ENCODE data around the gene FAM229B. TPM values are rescaled to one million over a fixed set of nuclear protein-coding genes. Genes with fewer than 3 reads are reported as not detected.

Gene FAM229B
- total RNA-seq, 2 donors from 2014 or later: 21.0 to 24.3 TPM

- Histone ChIP-seq H3K9ac (ENCODE audit: extremely low read depth, low read length, poor library complexity, severe bottlenecking) (no peak overlapping the region), H3K27me3 (ENCODE audit: control insufficient read depth, insufficient read depth, low read length, poor library complexity, severe bottlenecking) (peaks cover 78% of the 10 kb centered on the region), H3K9me3 (ENCODE audit: control insufficient read depth, low read length) (no peaks in the 10 kb centered on the region), H3K36me3 (ENCODE audit: control insufficient read depth, insufficient read depth, low read length) (no peaks in the 10 kb centered on the region), H3K27ac (ENCODE audit: low read depth, low read length) (no peak overlapping the region), H3K4me1 (ENCODE audit: control insufficient read depth, insufficient read depth, low read length) (peaks cover 3% of the 10 kb centered on the region), H3K4me3 (ENCODE audit: low read length) (no peak overlapping the region)
- no peak overlapping the region for H3K27ac Mint-ChIP-seq
- no peak for TF ChIP-seq CTCF (conservative IDR thresholded peaks at IDR 0.05)
- H3K36me3 Mint-ChIP-seq (ENCODE audit: low read depth): no peaks in the 10 kb centered on the region
- H3K4me3 Mint-ChIP-seq: no peak overlapping the region
- no peaks in the 10 kb centered on the region for H3K4me1 Mint-ChIP-seq
- H3K27me3 Mint-ChIP-seq (ENCODE audit: insufficient read depth): peaks cover 14% of the 10 kb centered on the region
- no peaks in the 10 kb centered on the region for H3K9me3 Mint-ChIP-seq
- no peak for DNase-seq
- 92 to 93% methylated on average over 2 to 3 of the region's 3 CpGs for WGBS, 2 experiments (ENCODE audit: insufficient coverage in 1 of 2, insufficient read length in 1 of 2)
Observed at GRCh38 chr6:112062966-112063365, 24.4 kb upstream of the FAM229B start.

GRCh38 chr6:112065426-112065986, 21.9 kb upstream of the FAM229B start:
- Histone ChIP-seq H3K36me3 (ENCODE audit: control insufficient read depth, insufficient read depth, low read length) (peaks cover 17% of the 10 kb centered on the region), H3K9ac (ENCODE audit: extremely low read depth, low read length, poor library complexity, severe bottlenecking) (no peak overlapping the region), H3K9me3 (ENCODE audit: control insufficient read depth, low read length) (no peaks in the 10 kb centered on the region), H3K4me3 (ENCODE audit: low read length) (no peak overlapping the region), H3K4me1 (ENCODE audit: control insufficient read depth, insufficient read depth, low read length) (peaks cover 3% of the 10 kb centered on the region), H3K27ac (ENCODE audit: low read depth, low read length) (no peak overlapping the region), H3K27me3 (ENCODE audit: control insufficient read depth, insufficient read depth, low read length, poor library complexity, severe bottlenecking) (peaks cover 53% of the 10 kb centered on the region)
- 90 to 100% methylated on average over 1 to 6 of the region's 6 CpGs for WGBS, 2 experiments (ENCODE audit: insufficient coverage in 1 of 2, insufficient read length in 1 of 2)
- H3K4me3 Mint-ChIP-seq: no peak overlapping the region
- no peak for DNase-seq
- no peaks in the 10 kb centered on the region for H3K4me1 Mint-ChIP-seq
- H3K36me3 Mint-ChIP-seq (ENCODE audit: low read depth): peaks cover 6% of the 10 kb centered on the region
- no peak overlapping the region for H3K27ac Mint-ChIP-seq
- no peak for TF ChIP-seq CTCF (conservative IDR thresholded peaks at IDR 0.05)
- peaks cover 14% of the 10 kb centered on the region for H3K27me3 Mint-ChIP-seq (ENCODE audit: insufficient read depth)
- H3K9me3 Mint-ChIP-seq: no peaks in the 10 kb centered on the region

- Histone ChIP-seq H3K4me1 (ENCODE audit: control insufficient read depth, insufficient read depth, low read length) (no peaks in the 10 kb centered on the region), H3K27me3 (ENCODE audit: control insufficient read depth, insufficient read depth, low read length, poor library complexity, severe bottlenecking) (peaks cover 42% of the 10 kb centered on the region), H3K36me3 (ENCODE audit: control insufficient read depth, insufficient read depth, low read length) (peaks cover 24% of the 10 kb centered on the region), H3K9me3 (ENCODE audit: control insufficient read depth, low read length) (no peaks in the 10 kb centered on the region), H3K4me3 (ENCODE audit: low read length) (no peak overlapping the region), H3K9ac (ENCODE audit: extremely low read depth, low read length, poor library complexity, severe bottlenecking) (no peak overlapping the region), H3K27ac (ENCODE audit: low read depth, low read length) (no peak overlapping the region)
- Mint-ChIP-seq H3K27ac (no peak overlapping the region), H3K36me3 (ENCODE audit: low read depth) (peaks cover 11% of the 10 kb centered on the region), H3K27me3 (ENCODE audit: insufficient read depth) (peaks cover 9% of the 10 kb centered on the region), H3K4me3 (no peak overlapping the region), H3K9me3 (no peaks in the 10 kb centered on the region), H3K4me1 (no peaks in the 10 kb centered on the region)
- whole genome bisulfite sequencing, 2 experiments (ENCODE audit: insufficient coverage in 1 of 2, insufficient read length in 1 of 2): 94 to 95% methylated on average over 3 of the region's 3 CpGs
- DNase-seq: no peak
- TF ChIP-seq CTCF (conservative IDR thresholded peaks at IDR 0.05): no peak
Observed at GRCh38 chr6:112066606-112067005, 20.8 kb upstream of the FAM229B start.
